ENCODE results near the gene L3MBTL1. TPM values are rescaled to one million over a fixed set of nuclear protein-coding genes. Genes with fewer than 3 reads are reported as not detected.

L3MBTL1 gene
- total and polyA plus RNA-seq, 2 donors (not counting 3 experiments of a cell fraction or from before 2014, with no cell fraction given) = 5.2 to 8.2 TPM

GRCh38 chr20:43570496-43570895 is 63.0 kb downstream of the L3MBTL1 start:
- dilution Hi-C loops (cut with MboI; ENCODE audit: extremely low pct_ligation_motif_present, low sequenced_read_pairs) = no loop called here

More at GRCh38 chr20:43570496-43570895, 63.0 kb downstream of the L3MBTL1 start:
- Histone ChIP-seq H3K36me3 (ENCODE audit: control insufficient read depth in 2 of 2, extremely low read depth in 1 of 2, insufficient read depth in 2 of 2, low read length in 2 of 2) (no peaks in the 10 kb centered on the region), H3K9me1 (replicated peaks; ENCODE audit: control insufficient read depth, extremely low read depth, insufficient read depth, low read length) (no peaks in the 10 kb centered on the region), H2AFZ (ENCODE audit: low read depth, low read length) (no peak overlapping the region), H3K27ac (ENCODE audit: insufficient read depth, low read depth, low read length) (no peak overlapping the region), H3K79me2 (ENCODE audit: control insufficient read depth, insufficient read depth, low read length) (no peaks in the 10 kb centered on the region), H3K9me3 (replicated peaks; ENCODE audit: control insufficient read depth, insufficient read depth, low read length) (no peaks in the 10 kb centered on the region), H3K4me1 (ENCODE audit: control insufficient read depth, extremely low read depth, insufficient read depth, low read length) (no peaks in the 10 kb centered on the region), H3K4me3 (replicated peaks in 1 of 3; ENCODE audit: insufficient read depth in 1 of 3, low read depth in 1 of 3, low read length in 3 of 3) (no peak overlapping the region), H3K9ac (replicated peaks; ENCODE audit: extremely low read depth, insufficient read depth, low read length) (no peak overlapping the region), H3K27me3 (ENCODE audit: control insufficient read depth in 2 of 2, insufficient read depth in 2 of 2, low read length in 2 of 2) (no peaks in the 10 kb centered on the region), H4K20me1 (replicated peaks; ENCODE audit: control insufficient read depth, extremely low read depth, insufficient read depth, low read length) (no peaks in the 10 kb centered on the region), H3K4me2 (ENCODE audit: insufficient read depth, low read length) (no peak overlapping the region)
- no peak for DNase-seq (ENCODE audit: low read depth, low spot score)
- POLR2A ChIA-PET = no interaction called here
- CTCF ChIA-PET = interaction anchor here (2.5 kb wide), 1 partner anchor 33 kb away, joined by 12 read pairs; no protein-coding TSS in a partner anchor
- TF ChIP-seq MYC (IDR thresholded peaks at IDR 0.05; ENCODE audit: low read depth, low read length) = no peak
- TF ChIP-seq MAX (IDR thresholded peaks at IDR 0.05; ENCODE audit: insufficient read depth, insufficient read length) = no peak
- TF ChIP-seq, protein P1, sequence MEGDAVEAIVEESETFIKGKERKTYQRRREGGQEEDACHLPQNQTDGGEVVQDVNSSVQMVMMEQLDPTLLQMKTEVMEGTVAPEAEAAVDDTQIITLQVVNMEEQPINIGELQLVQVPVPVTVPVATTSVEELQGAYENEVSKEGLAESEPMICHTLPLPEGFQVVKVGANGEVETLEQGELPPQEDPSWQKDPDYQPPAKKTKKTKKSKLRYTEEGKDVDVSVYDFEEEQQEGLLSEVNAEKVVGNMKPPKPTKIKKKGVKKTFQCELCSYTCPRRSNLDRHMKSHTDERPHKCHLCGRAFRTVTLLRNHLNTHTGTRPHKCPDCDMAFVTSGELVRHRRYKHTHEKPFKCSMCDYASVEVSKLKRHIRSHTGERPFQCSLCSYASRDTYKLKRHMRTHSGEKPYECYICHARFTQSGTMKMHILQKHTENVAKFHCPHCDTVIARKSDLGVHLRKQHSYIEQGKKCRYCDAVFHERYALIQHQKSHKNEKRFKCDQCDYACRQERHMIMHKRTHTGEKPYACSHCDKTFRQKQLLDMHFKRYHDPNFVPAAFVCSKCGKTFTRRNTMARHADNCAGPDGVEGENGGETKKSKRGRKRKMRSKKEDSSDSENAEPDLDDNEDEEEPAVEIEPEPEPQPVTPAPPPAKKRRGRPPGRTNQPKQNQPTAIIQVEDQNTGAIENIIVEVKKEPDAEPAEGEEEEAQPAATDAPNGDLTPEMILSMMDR (IDR thresholded peaks at IDR 0.05; ENCODE audit: extremely low read depth in 1 of 2, insufficient read depth in 1 of 2, low read depth in 1 of 2, low read length in 2 of 2) = no peak
- no peak for TF ChIP-seq EZH2 (IDR thresholded peaks at IDR 0.05; ENCODE audit: borderline replicate concordance, low read depth, low read length, severe bottlenecking)
- TF ChIP-seq JUN (IDR thresholded peaks at IDR 0.05; ENCODE audit: borderline replicate concordance, insufficient read depth, insufficient read length, low read depth) = no peak
- no peak for TF ChIP-seq POLR2A (IDR thresholded peaks at IDR 0.05; ENCODE audit: low read depth, low read length)
- no peak for TF ChIP-seq POLR2AphosphoS5 (IDR thresholded peaks at IDR 0.05; ENCODE audit: insufficient read depth, low read depth, low read length)
- TF ChIP-seq GATA2 (IDR thresholded peaks at IDR 0.05; ENCODE audit: insufficient read depth, insufficient read length, low read depth, low read length) = no peak
- TF ChIP-seq FOS (IDR thresholded peaks at IDR 0.05; ENCODE audit: borderline replicate concordance, insufficient read depth, low read length) = no peak
- intact Hi-C loops (cut with micrococcal nuclease) = no loop called here
- FAIRE-seq = no peak
- no TSS peak for BruUV-seq (replicated peaks)
